ENCODE data around the gene HOXA11.

Gene HOXA11

GRCh38 chr7:27199849-27200760, 15.1 kb upstream of the HOXA11 start, which contains the start of gene HOXA13:
Gene HOXA13, minus strand, starts transcription at chr7:27200091. Its CDS starts 14 bp downstream, at chr7:27200077.
- Histone ChIP-seq H3K27ac (ENCODE audit: insufficient read depth, low read depth, low read length, poor library complexity, severe bottlenecking) (no peak within 1 kb of the TSS), H3K27me3 (ENCODE audit: control insufficient read depth, insufficient read depth, low read length, poor library complexity, severe bottlenecking) (peaks cover 99% of the 10 kb centered on the region)
- 1% methylated on average over 99 of the region's 99 CpGs for WGBS, 2 experiments

GRCh38 chr7:27198871-27199801, 14.1 kb upstream of the HOXA11 start:
- H3K36me3 ChIP-seq (ENCODE audit: control insufficient read depth, insufficient read depth, low read length) = no peaks in the 10 kb centered on the region
- WGBS, 2 experiments = 2 to 3% methylated on average over 93 of the region's 93 CpGs
- no peaks in the 10 kb centered on the region for H3K4me1 ChIP-seq (ENCODE audit: control insufficient read depth, insufficient read depth, low read length)
- H3K27me3 ChIP-seq (ENCODE audit: control insufficient read depth, insufficient read depth, low read length, poor library complexity, severe bottlenecking) = peaks cover 99% of the 10 kb centered on the region
- H3K4me3 ChIP-seq (ENCODE audit: insufficient read depth, low read depth, low read length) = no peak overlapping the region
- no peaks in the 10 kb centered on the region for H3K9me3 ChIP-seq (ENCODE audit: control insufficient read depth, low read length)
- no peak overlapping the region for H3K27ac ChIP-seq (ENCODE audit: insufficient read depth, low read depth, low read length, poor library complexity, severe bottlenecking)

More at GRCh38 chr7:27199849-27200760, 15.1 kb upstream of the HOXA11 start, which contains the start of gene HOXA13:
- no peaks in the 10 kb centered on the region for H3K36me3 ChIP-seq (ENCODE audit: control insufficient read depth, insufficient read depth, low read length)
- no peaks in the 10 kb centered on the region for H3K9me3 ChIP-seq (ENCODE audit: control insufficient read depth, low read length)
- peak within 1 kb of the TSS; percentile 8 for H3K4me3 ChIP-seq (ENCODE audit: insufficient read depth, low read depth, low read length)
- H3K4me1 ChIP-seq (ENCODE audit: control insufficient read depth, insufficient read depth, low read length) = no peaks in the 10 kb centered on the region

GRCh38 chr7:27198138-27198841, 13.3 kb upstream of the HOXA11 start:
- Histone ChIP-seq H3K4me1 (ENCODE audit: control insufficient read depth, insufficient read depth, low read length) (no peaks in the 10 kb centered on the region), H3K36me3 (ENCODE audit: control insufficient read depth, insufficient read depth, low read length) (no peaks in the 10 kb centered on the region), H3K4me3 (ENCODE audit: insufficient read depth, low read depth, low read length) (no peak overlapping the region), H3K27ac (ENCODE audit: insufficient read depth, low read depth, low read length, poor library complexity, severe bottlenecking) (no peak overlapping the region), H3K9me3 (ENCODE audit: control insufficient read depth, low read length) (no peaks in the 10 kb centered on the region), H3K27me3 (ENCODE audit: control insufficient read depth, insufficient read depth, low read length, poor library complexity, severe bottlenecking) (peaks cover 99% of the 10 kb centered on the region)
- 10% methylated on average over 29 of the region's 29 CpGs for WGBS, 2 experiments

- Histone ChIP-seq H3K4me3 (ENCODE audit: insufficient read depth, low read depth, low read length) (no peak overlapping the region), H3K9me3 (ENCODE audit: control insufficient read depth, low read length) (no peaks in the 10 kb centered on the region), H3K36me3 (ENCODE audit: control insufficient read depth, insufficient read depth, low read length) (no peaks in the 10 kb centered on the region), H3K27ac (ENCODE audit: insufficient read depth, low read depth, low read length, poor library complexity, severe bottlenecking) (no peak overlapping the region), H3K27me3 (ENCODE audit: control insufficient read depth, insufficient read depth, low read length, poor library complexity, severe bottlenecking) (peaks cover 99% of the 10 kb centered on the region), H3K4me1 (ENCODE audit: control insufficient read depth, insufficient read depth, low read length) (no peaks in the 10 kb centered on the region)
- 29 to 32% methylated on average over 17 of the region's 18 CpGs for WGBS, 2 experiments
These were observed 12.4 kb upstream of the HOXA11 start for GRCh38 chr7:27197137-27198042.

- peaks cover 99% of the 10 kb centered on the region for H3K27me3 ChIP-seq (ENCODE audit: control insufficient read depth, insufficient read depth, low read length, poor library complexity, severe bottlenecking)
- no peaks in the 10 kb centered on the region for H3K4me1 ChIP-seq (ENCODE audit: control insufficient read depth, insufficient read depth, low read length)
- no peaks in the 10 kb centered on the region for H3K9me3 ChIP-seq (ENCODE audit: control insufficient read depth, low read length)
- no peak overlapping the region for H3K27ac ChIP-seq (ENCODE audit: insufficient read depth, low read depth, low read length, poor library complexity, severe bottlenecking)
- no peaks in the 10 kb centered on the region for H3K36me3 ChIP-seq (ENCODE audit: control insufficient read depth, insufficient read depth, low read length)
- WGBS, 2 experiments = 1 to 4% methylated on average over 6 of the region's 6 CpGs
- no peak overlapping the region for H3K4me3 ChIP-seq (ENCODE audit: insufficient read depth, low read depth, low read length)
These were observed 11.3 kb upstream of the HOXA11 start for GRCh38 chr7:27196287-27196767.

- no peak overlapping the region for H3K27ac ChIP-seq (ENCODE audit: insufficient read depth, low read depth, low read length, poor library complexity, severe bottlenecking)
- WGBS, 2 experiments = 42 to 50% methylated on average over 9 of the region's 9 CpGs
- peaks cover 99% of the 10 kb centered on the region for H3K27me3 ChIP-seq (ENCODE audit: control insufficient read depth, insufficient read depth, low read length, poor library complexity, severe bottlenecking)
- no peaks in the 10 kb centered on the region for H3K36me3 ChIP-seq (ENCODE audit: control insufficient read depth, insufficient read depth, low read length)
- H3K9me3 ChIP-seq (ENCODE audit: control insufficient read depth, low read length) = no peaks in the 10 kb centered on the region
- no peak overlapping the region for H3K4me3 ChIP-seq (ENCODE audit: insufficient read depth, low read depth, low read length)
- no peaks in the 10 kb centered on the region for H3K4me1 ChIP-seq (ENCODE audit: control insufficient read depth, insufficient read depth, low read length)
These were observed 9.8 kb upstream of the HOXA11 start for GRCh38 chr7:27194686-27195379.

GRCh38 chr7:27194002-27194352, 8.9 kb upstream of the HOXA11 start:
- H3K4me3 ChIP-seq (ENCODE audit: insufficient read depth, low read depth, low read length) = no peak overlapping the region
- H3K36me3 ChIP-seq (ENCODE audit: control insufficient read depth, insufficient read depth, low read length) = no peaks in the 10 kb centered on the region
- peaks cover 100% of the 10 kb centered on the region for H3K27me3 ChIP-seq (ENCODE audit: control insufficient read depth, insufficient read depth, low read length, poor library complexity, severe bottlenecking)
- no peaks in the 10 kb centered on the region for H3K9me3 ChIP-seq (ENCODE audit: control insufficient read depth, low read length)
- H3K27ac ChIP-seq (ENCODE audit: insufficient read depth, low read depth, low read length, poor library complexity, severe bottlenecking) = no peak overlapping the region
- H3K4me1 ChIP-seq (ENCODE audit: control insufficient read depth, insufficient read depth, low read length) = no peaks in the 10 kb centered on the region
- 8 to 16% methylated on average over 1 to 2 of the region's 2 CpGs for WGBS, 2 experiments

- Histone ChIP-seq H3K9me3 (ENCODE audit: control insufficient read depth, low read length) (no peaks in the 10 kb centered on the region), H3K27me3 (ENCODE audit: control insufficient read depth, insufficient read depth, low read length, poor library complexity, severe bottlenecking) (peaks cover 100% of the 10 kb centered on the region), H3K36me3 (ENCODE audit: control insufficient read depth, insufficient read depth, low read length) (no peaks in the 10 kb centered on the region), H3K4me1 (ENCODE audit: control insufficient read depth, insufficient read depth, low read length) (no peaks in the 10 kb centered on the region), H3K27ac (ENCODE audit: insufficient read depth, low read depth, low read length, poor library complexity, severe bottlenecking) (no peak overlapping the region), H3K4me3 (ENCODE audit: insufficient read depth, low read depth, low read length) (no peak overlapping the region)
- WGBS, 2 experiments = 8 to 10% methylated on average over 29 of the region's 29 CpGs
These were observed 8.4 kb upstream of the HOXA11 start for GRCh38 chr7:27193335-27194001.
